A673 (cell line): Measurements from ENCODE around the gene INAFM2.

Source experiments
- CTCF ChIP-seq: fragments of 300-800, 200-600 bp; sonication (generic); conservative IDR thresholded peaks from 2 replicates; pipeline ENCODE4 v1.5.1; 2017; ENCODE audit warnings: low read depth, mild to moderate bottlenecking, antibody characterized with exemption, low read length, moderate library complexity, mixed read lengths
- EZH2 ChIP-seq: fragments of 200-600 bp; sonication (generic); IDR thresholded peaks from 2 replicates; pipeline ENCODE4 v1.6.1; 2017; ENCODE audit warnings: borderline replicate concordance, low read depth, mild to moderate bottlenecking, mixed read lengths, antibody characterized with exemption, low read length; ENCODE audit not compliant: poor library complexity, severe bottlenecking

GRCh38 chr15:40342416-40343320 lies 19.2 kb downstream of the INAFM2 start:
- TF ChIP-seq CTCF = no peak
- no peak for TF ChIP-seq EZH2
